Measurements from ENCODE around the gene DYNC1I1.

The DYNC1I1 gene

DNA sequence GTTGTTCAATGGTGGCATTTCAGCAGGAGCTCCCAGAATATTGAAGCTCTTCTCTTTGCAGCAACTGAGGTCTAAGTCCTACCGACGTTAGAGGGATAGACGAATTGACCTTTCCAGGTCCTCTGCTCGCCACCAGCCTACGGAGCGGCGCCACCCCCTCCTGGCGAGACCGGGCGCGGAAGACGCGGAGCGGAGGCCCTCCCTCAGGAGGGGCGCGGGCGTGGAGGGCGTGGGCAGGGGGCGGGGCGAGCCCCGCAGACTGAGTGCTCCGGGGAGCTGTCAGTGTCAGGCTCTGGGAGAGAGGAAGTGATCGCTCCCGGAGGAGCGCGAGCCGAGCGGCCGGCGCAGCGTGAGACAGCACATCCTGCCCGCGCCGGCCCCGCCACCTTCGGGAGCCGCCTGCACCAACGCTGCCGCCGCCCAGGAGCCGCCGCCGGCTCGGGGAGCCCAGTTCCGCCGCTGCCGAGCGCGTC, at the start of gene DYNC1I1:
Gene DYNC1I1 (plus strand): TSS at position 257 of the 473 bp plus-strand sequence. CDS start 32,176 bp downstream, outside the sequence.
- DNase-seq (ENCODE audit: low spot score), result no peak

DNA sequence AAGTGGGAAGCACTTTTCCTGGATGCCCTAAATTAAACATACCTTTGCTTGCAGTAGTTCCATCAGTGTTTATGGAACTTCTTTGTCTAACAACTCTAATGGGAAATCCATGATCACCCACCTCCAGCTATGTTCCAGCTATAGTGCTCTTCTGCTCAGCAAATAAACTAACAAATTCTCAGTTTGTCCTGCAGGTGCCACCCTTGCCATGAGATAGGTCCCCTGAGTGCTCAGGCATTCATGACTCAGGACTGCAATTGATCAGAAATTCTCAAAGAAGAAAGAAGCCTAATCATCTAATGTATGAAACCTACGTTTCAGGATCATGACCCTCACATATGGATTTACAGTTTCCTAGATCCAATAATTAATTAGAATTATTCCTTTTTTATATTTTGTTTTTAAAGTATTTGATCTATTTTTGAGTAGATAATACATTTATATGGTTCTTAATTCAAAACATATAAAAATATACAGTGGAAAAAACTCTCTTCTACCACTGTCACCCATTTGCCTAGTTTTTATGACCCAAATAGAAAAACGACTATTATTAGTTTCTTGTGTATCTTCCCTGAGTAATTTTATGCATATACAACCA, 48.7 kb upstream of the DYNC1I1 start:
- no peak for DNase-seq (ENCODE audit: low spot score)

DNA sequence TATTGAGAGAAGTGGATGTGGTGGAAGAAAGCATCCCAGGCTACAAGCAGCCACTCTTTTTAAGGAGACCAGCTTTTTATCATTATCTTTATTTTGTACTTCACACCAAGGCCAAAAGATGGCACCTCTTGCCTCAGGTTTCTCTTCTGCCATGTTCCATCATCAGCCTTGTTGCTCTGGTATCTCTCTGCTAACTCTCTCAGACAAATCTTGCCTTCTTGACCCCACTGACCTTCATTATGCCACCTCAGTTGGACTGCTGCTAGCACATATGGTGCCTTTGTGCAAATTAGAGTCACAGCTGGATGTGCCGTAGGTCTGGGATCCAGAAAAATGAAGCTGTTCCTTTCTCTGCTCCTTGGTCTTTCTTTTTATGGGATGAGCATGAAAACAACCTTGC, 47.1 kb upstream of the DYNC1I1 start:
- no peak for DNase-seq (ENCODE audit: low spot score)

DNA sequence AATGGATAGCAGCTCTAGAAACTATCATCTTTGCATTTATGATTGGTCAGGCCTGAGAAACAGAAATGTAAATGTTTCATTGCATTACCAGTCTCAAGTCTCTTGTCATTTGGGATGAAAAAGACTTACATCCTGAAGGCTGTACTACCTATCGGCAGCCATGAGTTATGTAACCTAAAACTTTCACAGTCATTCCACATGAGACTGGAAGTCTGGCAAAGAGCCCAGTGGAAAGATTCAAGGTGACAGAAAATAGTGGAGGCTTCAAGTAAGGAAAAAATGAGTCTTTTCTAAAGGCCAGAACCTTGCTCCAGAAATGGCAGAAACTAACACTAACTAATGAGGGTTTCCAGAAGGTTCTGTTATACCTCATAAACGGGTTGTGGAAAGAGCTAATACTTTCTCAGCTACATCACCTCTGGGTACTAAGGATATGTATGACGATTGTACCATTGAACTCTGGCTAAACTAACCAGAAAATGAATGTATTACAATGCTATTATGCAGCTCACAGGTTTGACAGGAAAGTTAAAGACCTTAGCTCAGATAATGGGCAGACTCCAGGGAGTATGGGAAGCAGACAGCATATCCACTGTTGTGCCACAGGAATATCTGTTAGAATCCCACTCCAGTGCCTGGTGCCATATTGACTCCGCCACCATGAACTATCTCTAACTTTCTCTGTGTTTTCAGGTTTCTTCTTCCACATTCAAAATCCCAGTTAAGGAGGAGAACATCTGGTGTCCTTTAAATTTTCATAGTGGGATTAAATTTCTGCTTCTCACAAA, 41.7 kb upstream of the DYNC1I1 start:
- no peak for DNase-seq (ENCODE audit: low spot score)

DNA sequence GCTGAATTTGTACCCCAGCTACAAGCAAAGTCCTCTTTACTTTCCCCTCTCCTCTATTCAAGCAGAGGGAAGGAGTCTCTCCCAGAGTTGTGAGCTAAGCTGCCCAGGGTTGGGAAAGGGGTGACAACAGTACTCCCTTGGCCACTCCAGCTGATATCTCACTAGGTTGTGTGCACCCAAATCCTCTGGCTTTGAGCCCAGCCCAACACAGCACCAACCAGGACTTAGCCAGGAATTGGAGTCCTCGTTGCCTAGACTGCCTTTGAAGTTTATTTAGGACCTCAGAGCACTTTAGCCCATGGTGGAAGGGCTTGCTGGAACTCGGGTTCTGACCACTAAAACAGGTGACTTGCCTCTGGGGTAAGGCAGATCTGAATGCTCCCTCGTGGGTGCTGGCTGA, 35.7 kb upstream of the DYNC1I1 start:
- DNase-seq (ENCODE audit: low spot score), result no peak

DNA sequence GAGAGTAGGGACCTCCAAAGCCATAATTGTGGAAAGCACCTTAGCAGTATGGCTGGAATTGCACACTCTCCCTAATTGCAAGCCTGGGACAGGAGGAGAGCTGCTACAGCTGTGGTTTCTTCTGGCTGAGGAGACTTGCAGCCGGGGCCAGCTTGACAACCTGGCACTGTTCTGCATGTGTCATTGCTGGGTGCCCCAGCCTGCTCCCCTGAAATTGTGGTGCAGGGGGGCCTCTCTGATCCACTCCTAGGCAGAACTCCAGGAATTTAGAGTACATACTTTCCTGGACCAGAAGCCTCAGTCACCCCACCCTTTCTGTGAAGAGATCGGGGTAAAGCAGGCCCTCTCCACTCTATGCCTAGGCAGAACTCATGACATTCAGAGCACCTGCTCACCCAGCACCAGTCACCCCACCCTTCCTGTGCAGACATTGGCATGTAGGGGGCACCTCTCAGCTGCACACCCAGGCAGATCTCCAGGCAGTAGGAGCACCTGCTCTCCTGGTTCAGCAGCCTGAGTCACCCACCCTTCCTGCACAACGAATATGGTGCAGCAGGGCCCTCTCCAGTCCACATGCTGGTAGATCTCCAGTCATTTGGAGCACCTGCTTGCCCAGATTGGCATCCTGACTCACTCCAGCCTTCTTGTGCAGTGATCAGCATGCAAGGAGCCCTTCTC, 34.4 kb upstream of the DYNC1I1 start:
- DNase-seq (ENCODE audit: low spot score), result no peak

DNA sequence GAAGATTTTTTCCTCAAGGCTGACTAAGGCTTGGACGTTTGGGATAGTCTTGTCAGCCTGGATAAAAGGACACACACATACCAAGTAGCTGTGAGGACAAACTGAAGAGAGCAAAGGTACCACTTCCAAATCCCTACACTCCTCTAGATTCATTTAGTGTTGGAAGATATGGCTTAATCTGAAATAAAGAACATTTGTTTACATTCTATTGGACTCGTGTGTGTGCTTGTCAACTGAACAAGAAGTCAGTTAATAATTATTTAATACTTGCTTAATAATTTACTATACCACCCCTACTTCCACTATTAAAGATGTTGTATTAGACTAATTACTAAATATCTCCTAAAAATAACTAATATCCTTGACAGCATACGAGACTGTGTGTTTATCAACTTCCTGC, 23.3 kb upstream of the DYNC1I1 start:
- no peak for DNase-seq (ENCODE audit: low spot score)

DNA sequence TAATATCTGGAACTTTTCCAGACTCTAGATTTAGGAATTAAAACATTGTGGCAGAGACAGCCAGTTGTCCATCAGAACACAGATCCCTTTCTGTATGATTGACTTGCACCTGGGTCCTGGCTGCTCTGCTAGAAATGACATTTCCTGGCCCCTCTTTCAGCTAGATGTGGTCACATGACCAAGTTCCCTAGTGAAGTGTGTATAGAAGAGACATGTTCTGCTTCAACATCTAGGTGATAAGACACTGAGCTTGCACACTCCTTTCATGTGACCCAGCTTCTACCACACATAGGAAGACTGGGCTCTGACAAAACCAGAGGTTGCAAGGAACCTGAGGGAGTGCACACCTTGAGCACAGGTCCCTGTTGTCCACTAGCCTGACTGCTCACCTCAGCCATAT, 22.8 kb upstream of the DYNC1I1 start:
- DNase-seq (ENCODE audit: low spot score), result no peak

DNA sequence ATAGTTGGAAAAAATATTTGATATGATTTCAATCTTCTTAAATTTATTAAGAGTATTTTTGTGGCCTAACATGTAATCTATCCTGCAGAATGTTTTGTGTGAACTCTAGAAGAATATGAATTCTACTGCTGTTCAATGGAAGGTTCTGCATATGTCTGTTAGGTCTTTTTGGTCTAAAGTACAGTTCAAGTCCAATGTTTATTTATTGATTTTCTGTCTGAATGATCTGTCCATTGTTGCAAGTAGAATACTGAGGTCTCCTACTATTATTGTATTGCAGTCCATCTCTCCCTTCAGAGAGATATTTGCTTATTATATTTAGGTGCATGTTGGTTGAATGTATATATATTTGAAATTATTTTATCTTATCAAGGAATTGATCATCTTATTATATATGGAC, 18.9 kb upstream of the DYNC1I1 start:
- no peak for DNase-seq (ENCODE audit: low spot score)

DNA sequence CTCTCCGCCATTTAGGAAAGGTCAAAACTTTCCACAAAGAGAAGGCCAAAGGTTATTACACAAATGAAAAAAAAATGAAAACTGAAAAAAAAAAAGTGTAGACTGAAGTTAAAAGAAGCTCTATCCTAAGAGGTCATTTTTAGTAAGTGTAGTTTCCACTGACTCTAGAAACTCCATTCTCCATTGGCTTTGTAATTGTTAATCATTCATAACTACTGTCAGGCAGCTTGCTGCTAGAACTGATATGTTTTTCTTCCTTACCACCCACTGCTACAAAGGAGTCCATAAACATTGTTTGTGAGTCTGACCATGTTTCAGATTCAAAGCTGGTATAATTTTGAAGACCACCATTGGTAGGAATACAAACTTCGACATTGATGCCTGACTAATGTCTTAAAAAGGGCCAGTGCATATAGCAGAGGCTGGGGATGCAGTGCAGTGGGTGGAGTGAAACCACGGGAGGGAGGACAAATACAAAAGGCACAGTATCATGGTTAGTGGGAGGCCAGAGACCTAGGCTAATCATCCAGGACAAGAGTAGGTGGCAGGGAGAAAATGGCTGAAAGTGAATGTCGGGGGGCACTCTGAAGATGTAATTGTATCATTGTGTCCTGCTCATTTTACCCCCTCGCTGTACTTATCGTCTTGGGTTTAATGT, 16.9 kb upstream of the DYNC1I1 start:
- no peak for DNase-seq (ENCODE audit: low spot score)

DNA sequence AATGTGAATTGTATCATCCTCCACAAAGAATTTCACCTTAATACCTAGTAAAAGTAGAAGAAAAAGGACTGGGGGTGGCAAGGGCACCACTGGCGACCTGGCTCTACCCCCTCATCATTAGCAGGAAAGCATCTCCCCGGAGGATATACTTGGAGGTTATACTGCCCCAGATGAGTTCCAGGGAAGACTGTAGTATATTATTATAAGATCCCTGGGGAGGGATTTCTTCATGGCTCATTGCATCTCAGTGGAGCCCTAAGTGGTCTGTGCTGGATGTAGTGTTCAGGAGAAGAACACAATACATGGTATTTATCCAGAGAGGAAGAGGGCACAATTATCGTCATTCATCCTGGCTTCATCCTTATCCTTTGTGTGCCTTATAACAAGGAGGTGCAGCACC, 14.2 kb upstream of the DYNC1I1 start:
- no peak for DNase-seq (ENCODE audit: low spot score)

DNA sequence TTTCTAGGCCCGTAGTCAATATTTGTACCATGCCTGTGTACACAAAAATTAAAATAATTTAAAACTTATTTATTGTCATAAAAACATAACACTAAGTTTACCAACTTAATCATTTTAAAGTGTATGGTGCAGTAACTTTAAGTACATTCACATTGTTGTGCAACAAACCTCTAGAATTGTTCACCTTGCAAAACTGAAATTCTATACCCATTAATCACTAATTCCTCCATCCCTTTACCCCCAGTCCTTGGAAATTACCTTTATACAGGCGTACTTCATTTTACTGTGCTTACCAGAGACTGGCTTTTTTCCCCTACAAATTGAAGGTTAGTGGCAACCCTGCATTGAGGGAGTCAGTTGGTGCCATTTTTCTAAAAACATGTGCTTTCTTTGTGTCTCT, 6.3 kb upstream of the DYNC1I1 start:
- DNase-seq (ENCODE audit: low spot score), result no peak

DNA sequence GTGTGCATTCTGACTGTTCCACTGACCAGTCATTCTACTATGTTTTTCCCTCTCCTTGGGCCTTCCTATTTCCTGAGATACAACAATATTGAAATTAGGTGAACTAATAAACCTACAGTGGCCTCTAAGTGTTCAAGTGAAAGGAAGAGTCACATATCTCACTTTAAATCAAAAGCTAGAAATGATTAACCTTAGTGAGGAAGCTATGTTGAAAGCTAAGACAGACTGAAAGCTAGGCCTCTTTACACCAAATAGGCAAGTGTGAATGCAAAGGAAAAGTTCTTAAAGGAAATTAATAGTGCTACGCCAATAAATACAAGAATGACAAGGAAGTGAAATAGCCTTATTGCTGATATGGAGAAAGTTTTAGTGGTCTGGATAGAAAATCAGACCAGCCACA, 5.7 kb upstream of the DYNC1I1 start:
- DNase-seq (ENCODE audit: low spot score), result no peak

DNA sequence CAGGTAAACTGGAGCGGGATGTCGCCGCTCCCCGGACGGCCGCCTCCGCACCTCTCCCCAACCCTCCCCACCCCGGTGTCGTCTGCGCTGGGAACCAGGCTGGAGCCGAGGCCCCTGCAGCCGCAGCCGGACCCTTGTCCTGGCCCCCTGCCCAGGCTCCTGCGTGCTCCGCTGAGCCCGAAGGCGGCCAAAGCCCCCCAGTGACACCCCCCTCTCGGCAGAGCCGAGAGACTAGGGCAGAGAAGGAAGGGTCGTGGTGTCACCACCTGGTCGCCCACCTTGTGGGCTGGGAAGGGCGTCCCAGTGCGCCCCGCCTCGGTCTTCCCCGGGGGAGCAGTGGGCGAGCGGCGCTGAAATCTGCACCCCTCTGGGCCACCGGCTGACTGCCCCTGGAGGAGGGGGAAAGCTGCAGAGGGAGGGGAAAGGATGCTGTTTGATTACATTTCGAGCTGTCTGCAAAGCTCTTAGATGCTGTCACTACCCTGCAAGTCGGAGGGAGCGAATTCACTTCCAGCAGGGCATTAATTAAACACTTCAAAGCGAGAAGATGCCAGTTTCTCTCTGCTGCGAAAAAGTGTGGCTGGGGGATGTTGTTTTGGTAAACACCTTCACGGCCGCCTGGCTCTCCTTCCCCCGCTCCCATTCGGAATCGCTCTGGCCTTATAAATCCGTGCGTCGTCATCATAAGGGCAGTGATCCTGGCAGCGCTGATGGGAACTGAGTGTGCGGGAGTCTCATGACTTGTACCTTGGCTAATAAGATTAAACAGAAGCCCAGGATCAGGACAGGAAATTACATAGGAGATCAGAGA, 622 bp downstream of the DYNC1I1 start:
- DNase-seq (ENCODE audit: low spot score), result no peak

DNA sequence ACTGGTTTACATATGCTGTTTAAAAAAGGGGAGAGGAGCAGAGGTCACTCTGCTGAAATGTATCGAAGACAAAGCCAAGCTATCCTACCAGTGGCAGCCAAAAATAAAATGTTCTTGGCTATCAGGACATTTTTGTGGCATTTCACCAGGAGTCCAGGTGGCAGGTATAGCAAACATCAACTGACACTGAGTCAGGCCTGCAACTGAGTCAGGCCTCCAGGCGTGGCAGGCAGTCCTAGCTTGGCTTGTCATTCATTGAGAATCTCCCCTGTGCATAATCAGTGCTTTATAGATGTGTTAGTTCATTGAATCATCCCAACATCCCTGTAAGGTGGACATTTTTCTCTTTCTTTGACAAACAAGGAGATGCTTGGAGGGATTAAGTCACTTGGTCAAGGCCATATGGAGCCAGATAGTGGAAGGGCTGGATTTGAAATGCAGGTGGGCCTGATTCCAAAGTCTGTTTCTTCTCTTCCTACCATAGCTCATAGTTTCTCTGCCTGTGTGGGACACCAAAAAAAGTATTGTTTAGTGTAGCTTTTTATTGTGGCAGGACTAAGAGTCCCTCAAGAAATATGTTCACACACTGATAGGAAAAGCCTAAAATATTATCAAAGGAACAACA, 4.3 kb downstream of the DYNC1I1 start:
- DNase-seq (ENCODE audit: low spot score), result no peak

DNA sequence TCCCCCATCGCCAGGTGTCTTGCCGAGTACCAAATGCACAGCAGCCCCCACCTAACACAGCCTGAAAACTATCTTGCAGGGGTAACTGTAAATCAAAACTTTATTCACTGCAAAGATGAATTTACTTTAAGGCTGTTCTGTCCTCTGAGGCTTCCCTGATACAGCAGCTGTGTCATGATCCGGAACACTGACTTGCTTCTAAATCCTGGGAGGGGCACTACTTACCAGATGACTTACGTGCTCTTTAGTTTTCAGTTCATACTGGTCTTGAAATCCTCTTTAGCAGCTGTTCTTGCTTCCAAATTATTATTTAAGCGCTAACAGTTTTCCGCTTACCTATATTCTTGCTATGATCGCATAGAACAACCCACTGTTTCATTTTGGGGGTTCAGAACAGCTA, 4.9 kb downstream of the DYNC1I1 start:
- DNase-seq (ENCODE audit: low spot score), result no peak

DNA sequence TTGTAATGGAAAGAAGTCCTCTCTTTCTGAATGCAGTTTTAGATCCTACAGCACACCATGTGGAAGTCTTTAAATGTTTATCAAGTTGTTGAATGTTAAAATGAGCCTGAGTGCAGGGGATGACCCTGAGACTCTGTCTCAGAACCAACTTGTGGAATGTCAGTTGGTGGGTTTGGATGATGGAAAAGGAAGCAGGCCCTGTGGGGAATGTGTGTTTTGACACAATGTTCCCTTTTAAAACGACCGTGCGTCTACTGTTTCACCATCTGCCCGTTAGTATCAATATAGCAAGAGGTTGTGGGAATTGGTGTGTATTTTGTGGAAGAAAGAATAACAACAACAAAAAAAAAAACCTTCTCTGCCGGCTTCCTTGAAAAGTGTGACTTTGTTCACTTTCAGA, 8.3 kb downstream of the DYNC1I1 start:
- no peak for DNase-seq (ENCODE audit: low spot score)

DNA sequence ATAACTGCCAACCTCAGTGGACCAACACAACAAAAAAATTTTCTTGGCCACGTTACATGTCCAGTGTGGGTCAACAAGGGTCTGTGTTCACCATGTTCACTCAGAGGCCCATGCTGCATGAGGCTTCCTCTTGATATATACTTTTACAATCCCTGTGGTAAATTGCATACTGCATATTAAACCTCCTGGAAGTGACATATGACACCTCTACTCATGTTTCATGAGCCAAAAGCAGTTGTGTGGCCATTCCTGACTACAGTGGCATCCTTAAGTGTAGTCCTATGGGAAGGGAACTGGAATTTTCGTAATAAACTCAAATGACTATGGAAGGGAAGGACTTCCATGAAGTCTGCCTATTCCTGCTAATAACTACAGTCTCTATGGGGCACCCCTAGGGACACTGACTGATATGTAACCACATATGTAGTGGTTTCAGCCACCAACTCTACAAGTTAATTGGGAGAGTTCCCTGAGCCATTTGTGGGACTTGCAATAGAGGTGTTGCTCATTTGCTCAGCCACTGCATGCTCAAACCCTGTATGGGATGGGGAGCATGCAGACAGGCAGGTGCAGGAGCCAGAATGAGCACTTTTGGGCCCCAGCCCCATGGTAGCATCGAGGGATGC, 9.7 kb downstream of the DYNC1I1 start:
- no peak for DNase-seq (ENCODE audit: low spot score)

DNA sequence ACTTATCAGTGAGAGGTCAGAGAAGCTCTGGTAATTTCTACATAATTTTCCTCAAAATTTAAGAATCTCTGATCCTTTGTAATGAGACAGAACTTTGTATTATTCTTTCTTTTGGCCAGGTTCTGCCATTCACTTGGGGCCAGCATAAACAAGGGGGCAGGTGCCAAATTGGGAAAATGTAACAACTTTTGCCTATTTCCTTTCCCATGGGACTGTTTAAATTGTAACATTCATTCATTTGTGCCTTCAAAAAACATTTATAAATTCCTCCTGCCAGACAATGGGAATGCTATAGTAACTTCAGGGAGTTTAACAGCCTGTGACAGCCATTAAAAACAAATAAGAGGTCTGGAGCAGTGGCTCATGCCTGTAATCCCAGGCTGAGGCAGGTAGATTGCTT, 12.4 kb downstream of the DYNC1I1 start:
- no peak for DNase-seq (ENCODE audit: low spot score)

DNA sequence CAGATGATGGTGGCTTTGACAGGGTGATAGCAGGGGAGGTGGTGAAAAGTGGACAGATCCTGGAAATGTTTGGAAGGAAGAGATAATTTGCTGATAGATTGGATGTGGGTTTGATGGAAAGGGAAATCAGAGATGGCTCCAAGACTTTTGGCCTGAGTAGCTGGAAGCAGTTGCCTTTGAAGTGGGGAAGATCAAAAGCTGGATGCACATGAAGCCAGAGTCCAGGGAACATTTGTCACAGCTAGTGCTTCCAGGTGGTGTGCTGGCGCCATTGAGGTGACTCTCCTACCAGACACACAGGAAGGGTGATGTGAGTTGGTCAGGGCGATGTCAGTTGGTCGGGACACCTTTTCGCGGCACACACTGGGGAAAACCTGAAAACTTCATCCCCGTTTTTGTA, 15.9 kb downstream of the DYNC1I1 start:
- DNase-seq (ENCODE audit: low spot score), result no peak

DNA sequence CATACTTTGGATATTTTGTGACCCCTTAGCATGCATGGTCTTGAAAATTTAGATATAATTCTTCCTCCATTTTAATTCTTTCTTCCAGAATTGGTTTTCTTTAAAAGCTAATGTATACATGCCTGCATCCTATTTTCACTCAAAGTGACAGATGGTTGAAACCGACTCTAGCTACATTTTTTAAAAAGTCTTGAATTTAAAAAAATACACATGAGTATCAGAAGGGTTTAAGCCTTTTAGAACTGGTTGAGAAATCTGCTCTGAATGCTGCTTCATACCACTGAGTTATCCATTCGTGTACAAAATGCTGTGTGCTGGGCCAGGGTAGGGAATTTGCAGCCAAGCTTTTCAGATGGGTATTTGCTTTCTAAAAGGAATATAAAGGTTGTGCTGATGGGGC, 16.5 kb downstream of the DYNC1I1 start:
- DNase-seq (ENCODE audit: low spot score), result no peak

Measured in CD4-positive, alpha-beta T cell treated with Interleukin-15 for 4 hours (primary cell).